ENCODE data around the gene CNPY4. TPM values are rescaled to one million over a fixed set of nuclear protein-coding genes. Genes with fewer than 3 reads are reported as not detected.
A peak's percentile ranks its signal among the peaks of the same experiment; 100 is the strongest.

CNPY4 gene
- total and polyA plus RNA-seq, 2 donors (not counting 3 experiments of a cell fraction or from before 2014, with no cell fraction given) = 28.6 to 33.7 TPM

- Histone ChIP-seq H3K9me3 (replicated peaks; ENCODE audit: control insufficient read depth, insufficient read depth, low read length) (no peaks in the 10 kb centered on the region), H3K9ac (replicated peaks; ENCODE audit: extremely low read depth, insufficient read depth, low read length) (no peak overlapping the region), H2AFZ (ENCODE audit: low read depth, low read length) (no peak overlapping the region), H3K9me1 (replicated peaks; ENCODE audit: control insufficient read depth, extremely low read depth, insufficient read depth, low read length) (no peaks in the 10 kb centered on the region), H3K27ac (ENCODE audit: insufficient read depth, low read depth, low read length) (no peak overlapping the region), H3K79me2 (ENCODE audit: control insufficient read depth, insufficient read depth, low read length) (no peaks in the 10 kb centered on the region), H3K4me3 (replicated peaks in 1 of 3; ENCODE audit: insufficient read depth in 1 of 3, low read depth in 1 of 3, low read length in 3 of 3) (no peak overlapping the region), H3K36me3 (ENCODE audit: control insufficient read depth in 2 of 2, extremely low read depth in 1 of 2, insufficient read depth in 2 of 2, low read length in 2 of 2) (peaks cover 0 to 17% of the 10 kb centered on the region in 2 experiments), H3K4me1 (ENCODE audit: control insufficient read depth, extremely low read depth, insufficient read depth, low read length) (peaks cover 14% of the 10 kb centered on the region), H3K4me2 (ENCODE audit: insufficient read depth, low read length) (no peak overlapping the region), H4K20me1 (replicated peaks; ENCODE audit: control insufficient read depth, extremely low read depth, insufficient read depth, low read length) (no peaks in the 10 kb centered on the region), H3K27me3 (ENCODE audit: control insufficient read depth in 2 of 2, insufficient read depth in 2 of 2, low read length in 2 of 2) (no peaks in the 10 kb centered on the region)
- BruUV-seq (replicated peaks) = no TSS peak
- FAIRE-seq (no peak), DNase-seq (ENCODE audit: low read depth, low spot score) (no peak)
- intact Hi-C loops (cut with micrococcal nuclease) = no loop called here
- CTCF ChIA-PET = interaction anchor here (0.8 to 3.0 kb wide), 4 partner anchors 11 to 25 kb away, joined by 4 to 10 read pairs (median 5); partner anchors contain the start of gene GAL3ST4
- TF ChIP-seq POLR2A (IDR thresholded peaks at IDR 0.05; ENCODE audit: low read depth, low read length) (no peak), JUN (IDR thresholded peaks at IDR 0.05; ENCODE audit: borderline replicate concordance, insufficient read depth, insufficient read length, low read depth) (no peak)
- POLR2A ChIA-PET = no interaction called here
- dilution Hi-C loops (cut with MboI; ENCODE audit: extremely low pct_ligation_motif_present, low sequenced_read_pairs) = no loop called here
Measured at GRCh38 chr7:100155553-100156317, 36.3 kb downstream of the CNPY4 start.

GRCh38 chr7:100156331-100157068, 37.1 kb downstream of the CNPY4 start:
- DNase-seq (ENCODE audit: low read depth, low spot score) (no peak), FAIRE-seq (no peak)
- intact Hi-C loops (cut with micrococcal nuclease) = no loop called here
- no peak overlapping the region for H2AFZ ChIP-seq (ENCODE audit: low read depth, low read length)
- no peak overlapping the region for H3K27ac ChIP-seq (ENCODE audit: insufficient read depth, low read depth, low read length)
- no peak overlapping the region for H3K9ac ChIP-seq (replicated peaks; ENCODE audit: extremely low read depth, insufficient read depth, low read length)
- peaks cover 14% of the 10 kb centered on the region for H3K4me1 ChIP-seq (ENCODE audit: control insufficient read depth, extremely low read depth, insufficient read depth, low read length)
- CTCF ChIA-PET = interaction anchor here (1.0 to 3.0 kb wide), 6 partner anchors 8 to 26 kb away, joined by 3 to 10 read pairs (median 6); partner anchors contain the start of genes GAL3ST4 and LAMTOR4
- no peaks in the 10 kb centered on the region for H3K79me2 ChIP-seq (ENCODE audit: control insufficient read depth, insufficient read depth, low read length)
- POLR2A ChIA-PET = no interaction called here
- H3K9me3 ChIP-seq (replicated peaks; ENCODE audit: control insufficient read depth, insufficient read depth, low read length) = no peaks in the 10 kb centered on the region
- no peak overlapping the region for H3K4me2 ChIP-seq (ENCODE audit: insufficient read depth, low read length)
- dilution Hi-C loops (cut with MboI; ENCODE audit: extremely low pct_ligation_motif_present, low sequenced_read_pairs) = no loop called here
- peaks cover 0 to 17% of the 10 kb centered on the region in 2 experiments for H3K36me3 ChIP-seq (ENCODE audit: control insufficient read depth in 2 of 2, extremely low read depth in 1 of 2, insufficient read depth in 2 of 2, low read length in 2 of 2)
- no peak overlapping the region for H3K4me3 ChIP-seq (replicated peaks in 1 of 3; ENCODE audit: insufficient read depth in 1 of 3, low read depth in 1 of 3, low read length in 3 of 3)
- no TSS peak for BruUV-seq (replicated peaks)
- TF ChIP-seq POLR2A (IDR thresholded peaks at IDR 0.05; ENCODE audit: low read depth, low read length) (no peak), POLR2AphosphoS5 (IDR thresholded peaks at IDR 0.05; ENCODE audit: insufficient read depth, low read depth, low read length) (peak; percentile 4)
- H3K27me3 ChIP-seq (ENCODE audit: control insufficient read depth in 2 of 2, insufficient read depth in 2 of 2, low read length in 2 of 2) = no peaks in the 10 kb centered on the region
- H3K9me1 ChIP-seq (replicated peaks; ENCODE audit: control insufficient read depth, extremely low read depth, insufficient read depth, low read length) = no peaks in the 10 kb centered on the region
- H4K20me1 ChIP-seq (replicated peaks; ENCODE audit: control insufficient read depth, extremely low read depth, insufficient read depth, low read length) = no peaks in the 10 kb centered on the region
